HG03045 (cell line): ENCODE results near the gene HSPBP1.

Source experiments
- ATAC-seq: cut with Tn5 transposase; IDR thresholded peaks from one replicate; pipeline ENCODE4 v1.9.1; 2021; ENCODE audit warnings: mild to moderate bottlenecking, moderate library complexity; ENCODE audit not compliant: unreplicated experiment

The HSPBP1 gene

DNA sequence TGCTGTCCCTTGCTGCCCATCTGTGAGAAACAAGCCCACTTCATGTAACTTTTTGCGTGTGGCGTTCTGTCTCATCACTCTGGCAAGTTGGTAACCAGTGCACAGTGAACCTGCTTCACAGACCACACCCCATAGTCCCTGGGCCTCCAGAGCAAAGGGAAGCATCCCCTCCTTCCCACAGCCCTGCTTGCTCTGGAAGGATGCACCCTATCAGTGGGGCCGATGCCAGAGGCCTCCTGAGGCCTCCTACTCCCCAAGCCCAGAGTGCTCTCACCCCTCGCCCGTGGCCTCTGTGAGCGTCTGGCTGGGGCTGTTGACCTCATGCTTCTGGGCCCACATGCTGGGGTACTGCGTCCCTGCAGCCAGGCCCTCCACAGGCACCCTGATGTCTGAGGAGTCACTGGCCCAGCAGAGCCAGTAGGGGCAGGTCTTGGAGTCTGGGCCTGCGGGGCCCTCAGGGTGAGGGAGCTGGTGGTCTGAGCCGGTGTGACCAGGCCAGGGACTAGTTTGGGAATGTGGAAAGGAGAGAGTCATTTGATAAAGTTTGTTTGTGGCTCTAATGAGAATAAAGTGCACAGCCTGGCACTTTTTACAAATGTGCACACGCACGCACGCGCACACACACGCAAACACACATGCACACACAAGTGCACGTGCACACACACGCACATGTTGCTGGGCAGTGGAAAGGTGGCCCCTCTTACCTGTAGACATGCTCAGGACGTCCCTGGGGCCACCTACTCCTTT lies 56.4 kb downstream of the HSPBP1 start:
- ATAC-seq = no peak

DNA sequence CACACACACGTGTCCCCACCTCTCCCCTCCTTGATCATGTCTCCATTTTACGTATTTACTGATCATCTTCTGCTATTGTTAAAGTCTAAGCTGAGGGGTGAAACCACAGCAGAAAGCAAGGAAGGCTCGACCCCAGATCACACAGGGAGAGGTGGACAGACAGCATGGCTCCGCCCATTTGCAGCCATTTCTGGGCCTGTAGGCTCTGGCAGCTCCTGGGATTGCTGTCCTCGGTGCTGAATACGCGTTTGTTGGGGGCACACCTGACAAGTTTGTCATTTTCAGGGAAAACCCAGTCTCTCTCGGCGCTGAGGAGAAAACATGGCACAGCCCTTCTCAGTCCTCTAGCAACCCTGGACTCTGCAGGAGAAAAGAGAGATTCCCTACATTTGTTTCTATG lies 59.4 kb downstream of the HSPBP1 start:
- no peak for ATAC-seq

DNA sequence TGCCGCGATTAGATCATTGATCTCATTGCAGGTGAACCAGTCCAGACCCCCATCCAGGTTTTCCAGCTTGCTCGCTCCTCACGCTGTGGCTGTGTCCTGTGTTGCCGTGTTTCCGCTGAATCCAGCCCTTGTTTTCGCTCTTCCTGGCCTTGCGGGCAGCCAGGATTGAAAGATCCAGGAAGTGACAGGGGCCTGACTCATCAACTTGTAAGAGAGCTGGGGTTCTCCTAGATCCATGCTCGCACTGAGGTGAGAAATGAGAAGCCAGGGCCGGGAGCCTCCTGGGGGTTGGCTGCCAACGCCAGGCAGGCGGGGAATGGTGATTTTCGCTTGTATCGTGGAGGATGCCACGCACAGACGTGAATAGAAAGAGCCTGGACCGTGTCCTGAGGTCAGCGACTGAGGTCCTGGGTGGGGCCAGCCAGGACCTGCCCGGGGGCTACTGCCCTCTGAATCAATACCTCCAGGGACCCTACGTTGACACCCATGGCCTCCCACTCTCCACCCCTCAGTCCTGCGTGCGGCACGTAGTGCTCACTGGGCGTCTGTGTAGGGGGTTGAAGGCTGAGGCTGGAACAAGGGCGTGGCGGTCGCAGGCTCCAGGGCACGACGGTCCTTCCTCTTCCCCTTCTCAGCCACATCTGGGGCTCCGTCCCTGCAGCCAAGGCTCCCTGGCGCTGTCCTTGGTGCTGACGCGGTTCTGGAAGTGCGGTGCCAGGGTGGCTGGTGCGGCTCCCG lies 63.3 kb downstream of the HSPBP1 start:
- ATAC-seq = no peak

DNA sequence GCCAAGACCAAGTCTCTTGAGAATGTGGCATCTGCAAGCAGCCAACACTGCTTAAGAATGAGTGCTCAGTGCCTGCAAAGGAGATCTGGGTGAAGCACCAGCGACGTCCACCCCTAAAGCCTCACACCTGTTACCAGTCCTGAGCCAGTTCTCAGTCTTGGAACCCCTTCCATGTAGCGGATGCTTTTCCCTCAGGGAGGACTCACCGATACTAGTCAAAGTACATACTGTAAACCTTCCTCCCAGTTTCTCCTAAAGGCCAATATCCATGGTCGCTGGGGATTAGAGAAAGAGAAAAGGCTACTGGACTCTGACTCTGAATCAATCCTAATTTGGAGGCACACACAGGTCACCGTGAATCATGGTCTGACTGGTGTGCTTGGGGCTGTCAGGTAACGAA lies 66.4 kb downstream of the HSPBP1 start:
- no peak for ATAC-seq

DNA sequence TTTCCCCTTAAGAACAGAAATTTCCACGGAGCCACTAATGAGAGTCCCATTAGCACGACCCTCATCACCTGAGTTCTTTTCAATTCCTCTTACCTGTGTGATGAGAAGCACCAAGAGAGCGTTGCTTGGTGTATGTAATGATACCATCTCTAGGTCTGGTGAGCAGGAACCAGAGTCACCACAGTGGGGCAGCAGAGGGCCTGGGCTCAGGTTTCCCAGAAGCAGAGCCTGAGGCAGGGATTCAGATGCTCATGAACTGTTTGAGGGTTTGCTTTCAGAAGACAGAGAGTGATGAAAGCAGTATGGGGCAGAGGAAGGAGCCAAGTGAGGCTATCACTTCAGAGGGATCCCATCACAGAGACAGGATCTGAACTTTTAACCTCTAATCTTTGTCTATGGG lies 67.5 kb downstream of the HSPBP1 start:
- no peak for ATAC-seq
